ENCODE measurements around the gene GALNT7.
"Not testable (repeated sequence)": the region's sequence is repeated elsewhere in the genome, so short reads cannot be mapped to it uniquely, and the experiment has no call there.

GALNT7 gene

GRCh38 chr4:173167758-173168395 lies 734 bp upstream of the GALNT7 start:
- no peak for FAIRE-seq

GRCh38 chr4:173169178-173169427 lies 492 bp downstream of the GALNT7 start:
- no peak for FAIRE-seq

GRCh38 chr4:173169428-173170181 lies 994 bp downstream of the GALNT7 start:
- no peak for FAIRE-seq

GRCh38 chr4:173170182-173170778 lies 1.7 kb downstream of the GALNT7 start:
- FAIRE-seq, result no peak

- no peak for FAIRE-seq
These were observed 2.5 kb downstream of the GALNT7 start for GRCh38 chr4:173171098-173171497.

- no peak for FAIRE-seq
These were observed 3.4 kb downstream of the GALNT7 start for GRCh38 chr4:173171987-173172386.

GRCh38 chr4:173174184-173174583 lies 5.6 kb downstream of the GALNT7 start:
- FAIRE-seq, result no peak

- FAIRE-seq, result no peak
These were observed 6.0 kb downstream of the GALNT7 start for GRCh38 chr4:173174594-173175012.

- no peak for FAIRE-seq
These were observed 7.4 kb downstream of the GALNT7 start for GRCh38 chr4:173176010-173176409.

- FAIRE-seq, result no peak
These were observed 8.6 kb downstream of the GALNT7 start for GRCh38 chr4:173177232-173177631.

GRCh38 chr4:173178144-173178543 lies 9.5 kb downstream of the GALNT7 start:
- FAIRE-seq, result no peak

- no peak for FAIRE-seq
These were observed 13.2 kb downstream of the GALNT7 start for GRCh38 chr4:173181848-173182247.

GRCh38 chr4:173182403-173182802 lies 13.8 kb downstream of the GALNT7 start:
- FAIRE-seq, result no peak

- not testable (repeated sequence) for FAIRE-seq
These were observed 15.1 kb downstream of the GALNT7 start for GRCh38 chr4:173183659-173184247.

- FAIRE-seq, result no peak
These were observed 17.4 kb downstream of the GALNT7 start for GRCh38 chr4:173185847-173186510.

- no peak for FAIRE-seq
These were observed 19.1 kb downstream of the GALNT7 start for GRCh38 chr4:173187732-173188131.

GRCh38 chr4:173188648-173189047 lies 20.0 kb downstream of the GALNT7 start:
- no peak for FAIRE-seq

GRCh38 chr4:173189117-173189693 lies 20.6 kb downstream of the GALNT7 start:
- FAIRE-seq, result no peak

GRCh38 chr4:173191623-173192041 lies 23.0 kb downstream of the GALNT7 start:
- no peak for FAIRE-seq

- no peak for FAIRE-seq
These were observed 24.0 kb downstream of the GALNT7 start for GRCh38 chr4:173192375-173193162.

GRCh38 chr4:173194157-173194556 lies 25.5 kb downstream of the GALNT7 start:
- no peak for FAIRE-seq

- FAIRE-seq, result no peak
These were observed 26.5 kb downstream of the GALNT7 start for GRCh38 chr4:173195109-173195508.

Measured in TTC549 (cell line).